GM04503 (cell line): ENCODE data around the gene P2RX2.

Source experiments
- DNase-seq: peaks from one replicate; pipeline ENCODE4 v3.0.0-alpha.2; 2012; ENCODE audit warnings: low read depth

The P2RX2 gene

DNA sequence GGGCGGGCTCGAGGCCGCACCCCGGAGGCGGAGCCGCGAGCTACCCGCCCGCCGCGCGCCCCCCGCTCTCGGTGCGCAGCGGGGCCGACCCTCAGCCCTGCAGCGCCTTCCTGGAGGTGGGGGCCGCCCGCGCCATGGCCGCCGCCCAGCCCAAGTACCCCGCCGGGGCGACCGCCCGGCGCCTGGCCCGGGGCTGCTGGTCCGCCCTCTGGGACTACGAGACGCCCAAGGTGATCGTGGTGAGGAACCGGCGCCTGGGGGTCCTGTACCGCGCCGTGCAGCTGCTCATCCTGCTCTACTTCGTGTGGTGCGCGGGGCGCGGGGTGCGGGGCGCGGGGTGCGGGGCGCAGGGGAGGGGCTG lies at the start of gene P2RX2:
P2RX2 (plus strand) TSS at position 94 of the 361 bp plus-strand sequence; CDS start at position 135, 41 bp downstream.
- DNase-seq: no peak

DNA sequence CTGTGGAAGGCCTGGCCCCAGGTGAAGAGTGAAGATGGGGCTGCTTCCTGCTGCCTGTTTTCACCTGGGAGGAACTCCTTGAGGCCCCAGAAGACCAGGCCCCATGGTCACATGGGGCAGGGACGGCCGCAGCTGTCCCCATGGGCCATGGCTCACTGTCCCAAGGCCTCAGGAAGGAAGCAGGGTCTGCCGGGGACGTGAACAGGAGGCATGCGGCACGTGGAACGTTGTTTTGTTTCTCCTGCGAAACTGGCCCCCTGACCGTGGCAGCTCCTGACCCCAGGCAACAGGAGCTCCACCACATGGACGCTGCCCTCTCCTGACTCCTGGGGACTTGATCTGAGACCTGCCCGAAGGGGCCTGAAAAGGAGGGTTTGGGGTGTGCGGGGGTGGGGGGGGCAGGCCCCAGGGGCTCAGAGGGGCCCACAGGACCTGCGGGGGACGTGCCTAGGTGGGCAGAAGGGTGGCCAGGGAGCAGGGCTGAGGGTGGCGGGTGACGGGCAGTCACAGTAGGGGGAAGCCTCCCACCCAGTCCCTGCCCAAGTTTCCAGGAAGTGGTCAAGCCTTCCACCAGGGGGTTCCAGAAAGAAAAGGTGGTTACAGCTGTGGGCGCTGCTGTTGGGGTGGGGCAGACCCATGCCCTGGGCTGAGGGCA lies 49.6 kb upstream of the P2RX2 start:
- no peak for DNase-seq

DNA sequence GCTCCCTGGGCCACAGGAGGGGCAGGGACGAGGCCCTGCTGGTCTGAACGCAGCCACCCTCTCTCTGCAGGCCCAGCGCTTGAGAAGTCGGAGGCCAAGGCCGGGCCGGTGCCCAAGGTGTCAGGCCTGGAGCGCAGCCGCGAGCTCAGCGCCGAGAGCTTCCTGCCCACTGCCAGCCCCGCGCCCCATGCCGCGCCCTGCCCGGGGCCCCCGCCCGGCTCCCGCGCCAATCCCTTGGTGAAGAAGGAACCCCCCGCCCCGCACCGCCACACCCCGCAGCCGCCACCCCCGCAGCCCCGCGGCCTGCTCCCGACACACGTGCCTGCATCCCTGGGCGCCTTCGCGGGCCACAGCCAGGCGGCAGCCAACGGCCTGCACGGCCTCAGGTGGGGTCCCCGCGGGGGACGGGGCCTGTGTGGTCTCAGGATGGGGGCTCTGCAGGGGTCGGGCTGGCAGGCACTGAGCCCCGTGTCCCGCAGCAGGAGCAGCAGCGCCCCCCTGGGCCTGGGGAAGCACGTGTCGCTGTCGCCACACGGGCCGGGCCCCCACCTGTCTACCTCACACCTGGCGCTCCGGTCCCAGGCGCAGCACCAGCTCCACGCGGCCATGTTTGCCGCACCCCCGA lies 48.6 kb upstream of the P2RX2 start:
- no peak for DNase-seq

GRCh38 chr12:132570635-132571034 lies 47.9 kb upstream of the P2RX2 start:
- no peak for DNase-seq

DNA sequence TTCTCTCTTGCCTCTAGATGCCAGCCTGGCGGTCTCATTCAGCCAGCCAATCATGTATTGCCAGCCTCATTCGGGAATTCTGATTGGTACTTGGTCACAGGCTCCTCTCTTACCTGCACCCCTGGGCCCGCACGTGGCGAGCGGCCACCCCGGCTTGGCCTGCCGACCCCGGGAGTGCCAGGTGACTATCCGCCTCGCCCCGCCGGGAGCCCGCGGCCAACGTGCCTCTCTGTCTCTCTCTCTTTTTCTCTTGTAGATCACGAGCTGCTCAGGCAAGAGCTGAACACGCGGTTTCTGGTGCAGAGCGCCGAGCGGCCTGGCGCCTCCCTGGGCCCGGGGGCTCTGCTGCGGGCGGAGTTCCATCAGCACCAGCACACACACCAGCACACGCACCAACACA lies 47.5 kb upstream of the P2RX2 start:
- no peak for DNase-seq

GRCh38 chr12:132571598-132571997 lies 47.0 kb upstream of the P2RX2 start:
- no peak for DNase-seq

DNA sequence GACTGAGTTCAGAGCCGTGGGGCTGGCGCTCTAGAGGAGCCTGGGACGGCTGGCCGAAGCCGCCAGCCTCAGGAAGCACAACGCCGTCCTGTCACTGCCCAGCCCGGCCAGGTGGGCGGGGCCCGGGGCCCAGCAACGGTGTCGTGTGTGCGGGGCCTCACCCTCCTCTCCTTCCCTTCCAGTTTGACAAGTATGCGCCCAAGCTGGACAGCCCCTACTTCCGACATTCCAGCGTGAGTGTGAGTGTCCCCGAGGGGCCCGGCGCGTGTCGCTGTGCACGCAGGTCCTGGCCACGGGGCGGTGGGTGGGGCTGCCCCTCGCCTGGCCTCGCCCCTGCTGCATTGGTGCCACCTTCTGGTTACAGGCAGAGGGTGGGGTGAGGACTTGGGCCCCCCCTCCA lies 46.5 kb upstream of the P2RX2 start:
- DNase-seq: no peak

GRCh38 chr12:132572801-132573760 lies 45.5 kb upstream of the P2RX2 start:
- no peak for DNase-seq

- DNase-seq: no peak
Measured at GRCh38 chr12:132574271-132574996, 44.1 kb upstream of the P2RX2 start.

DNA sequence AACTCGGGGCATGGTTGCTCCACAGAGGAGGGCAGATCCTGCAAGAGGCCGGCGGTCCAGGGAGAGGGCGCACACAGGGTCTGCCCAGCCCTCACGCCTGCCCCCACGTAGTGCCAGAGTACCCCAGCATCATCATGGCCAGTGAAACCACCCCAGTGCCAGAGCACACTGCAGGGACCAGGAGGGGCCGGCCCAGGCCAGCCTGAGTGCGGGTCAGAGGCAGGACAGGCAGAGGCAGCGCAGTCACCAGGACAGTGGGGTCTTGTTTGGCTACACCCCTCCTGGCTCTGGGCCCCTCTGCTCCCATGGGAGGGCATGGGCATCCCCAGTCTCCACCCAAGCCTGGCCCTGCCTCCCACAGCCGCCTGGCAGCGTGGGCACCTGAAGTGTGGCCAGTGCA lies 42.9 kb upstream of the P2RX2 start:
- no peak for DNase-seq

GRCh38 chr12:132576701-132577100 lies 41.9 kb upstream of the P2RX2 start:
- DNase-seq: no peak

- DNase-seq: no peak
Measured at GRCh38 chr12:132577191-132577920, 41.2 kb upstream of the P2RX2 start.

DNA sequence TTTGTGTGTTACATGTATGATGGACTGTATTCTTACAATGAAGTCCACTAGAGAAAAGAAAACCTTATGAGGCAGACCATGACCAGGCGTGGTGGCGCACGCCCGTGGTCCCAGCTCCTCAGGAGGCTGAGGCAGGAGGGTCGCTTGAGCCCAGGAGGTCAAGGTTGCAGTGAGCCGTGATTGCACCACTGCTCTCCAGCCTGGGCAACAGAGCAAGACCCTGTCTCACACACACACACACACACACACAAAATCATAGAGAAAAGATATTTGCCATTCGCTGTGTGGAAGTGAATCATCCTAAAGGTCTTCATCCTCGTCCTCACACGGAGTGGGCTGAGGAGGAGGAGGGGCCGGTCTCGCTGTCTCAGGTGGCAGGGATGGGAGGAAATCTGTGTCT lies 40.5 kb upstream of the P2RX2 start:
- no peak for DNase-seq

DNA sequence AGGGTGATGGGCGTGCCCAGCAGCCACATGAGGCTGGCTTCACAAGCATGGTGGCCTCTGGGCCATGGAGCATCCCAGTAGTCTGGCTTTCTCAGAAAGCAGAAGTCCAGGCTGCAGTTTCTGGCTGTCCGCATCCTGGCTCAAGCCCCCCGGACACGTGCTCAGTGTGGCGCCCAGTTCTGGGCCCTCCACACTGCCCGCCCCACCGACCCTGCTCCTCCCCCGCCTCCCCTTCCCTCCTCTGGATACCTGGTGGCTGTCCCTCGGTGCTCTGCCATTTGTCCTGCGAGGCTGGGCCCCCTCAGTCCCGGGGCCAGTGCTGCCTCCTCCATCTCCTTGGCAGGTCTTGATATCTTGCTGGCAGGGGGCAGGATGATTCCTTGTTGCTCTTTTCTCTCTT lies 39.8 kb upstream of the P2RX2 start:
- DNase-seq: no peak

GRCh38 chr12:132579744-132580143 lies 38.8 kb upstream of the P2RX2 start:
- no peak for DNase-seq

- DNase-seq: no peak
Measured at GRCh38 chr12:132580701-132581292, 37.8 kb upstream of the P2RX2 start.

DNA sequence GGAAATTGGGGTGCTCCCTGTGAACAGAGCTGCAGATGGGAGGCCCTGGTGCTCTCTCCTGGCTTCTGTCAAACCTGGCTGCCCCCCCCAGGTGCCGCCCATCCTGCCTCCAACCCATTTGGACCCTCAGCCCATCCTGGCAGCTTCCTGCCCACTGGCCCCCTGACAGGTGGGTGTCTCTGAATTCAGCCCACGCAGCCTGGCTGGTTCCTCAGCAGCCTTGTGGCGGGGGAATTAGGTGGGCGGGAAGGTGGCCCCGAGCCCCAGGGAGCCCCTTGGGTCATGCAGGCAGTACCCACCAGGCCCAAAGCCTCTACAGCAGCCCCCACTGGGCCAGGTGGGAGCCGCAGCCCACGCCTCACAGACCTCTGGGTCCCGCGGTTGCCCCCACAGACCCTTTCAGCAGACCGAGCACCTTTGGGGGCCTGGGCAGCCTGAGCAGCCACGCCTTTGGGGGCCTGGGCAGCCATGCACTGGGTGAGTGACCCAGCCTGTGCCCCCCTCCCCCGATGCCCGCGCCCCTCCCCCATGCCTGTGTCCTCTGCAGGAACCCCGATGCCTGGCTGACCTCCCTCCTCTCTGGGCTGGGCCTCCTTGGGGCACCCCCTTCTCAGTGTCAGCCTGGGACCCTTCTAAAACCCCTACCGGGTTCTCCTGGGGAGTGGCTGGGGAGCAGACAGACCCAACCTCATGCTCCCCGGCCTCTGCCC lies 37.1 kb upstream of the P2RX2 start:
- DNase-seq: no peak

DNA sequence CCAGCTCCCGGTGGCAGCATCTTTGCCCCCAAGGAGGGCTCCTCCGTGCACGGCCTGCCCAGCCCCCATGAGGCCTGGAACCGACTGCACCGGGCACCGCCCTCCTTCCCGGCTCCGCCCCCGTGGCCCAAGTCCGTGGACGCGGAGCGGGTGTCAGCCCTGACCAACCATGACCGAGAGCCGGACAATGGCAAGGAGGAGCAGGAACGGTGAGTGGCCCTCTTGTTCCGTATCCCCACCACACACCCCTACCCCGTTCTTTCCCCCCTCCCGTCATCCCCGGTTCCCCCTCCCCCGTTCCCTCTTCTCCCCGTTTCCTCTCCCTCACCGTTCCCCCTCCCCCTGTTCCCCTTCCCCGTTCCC lies 36.5 kb upstream of the P2RX2 start:
- no peak for DNase-seq

DNA sequence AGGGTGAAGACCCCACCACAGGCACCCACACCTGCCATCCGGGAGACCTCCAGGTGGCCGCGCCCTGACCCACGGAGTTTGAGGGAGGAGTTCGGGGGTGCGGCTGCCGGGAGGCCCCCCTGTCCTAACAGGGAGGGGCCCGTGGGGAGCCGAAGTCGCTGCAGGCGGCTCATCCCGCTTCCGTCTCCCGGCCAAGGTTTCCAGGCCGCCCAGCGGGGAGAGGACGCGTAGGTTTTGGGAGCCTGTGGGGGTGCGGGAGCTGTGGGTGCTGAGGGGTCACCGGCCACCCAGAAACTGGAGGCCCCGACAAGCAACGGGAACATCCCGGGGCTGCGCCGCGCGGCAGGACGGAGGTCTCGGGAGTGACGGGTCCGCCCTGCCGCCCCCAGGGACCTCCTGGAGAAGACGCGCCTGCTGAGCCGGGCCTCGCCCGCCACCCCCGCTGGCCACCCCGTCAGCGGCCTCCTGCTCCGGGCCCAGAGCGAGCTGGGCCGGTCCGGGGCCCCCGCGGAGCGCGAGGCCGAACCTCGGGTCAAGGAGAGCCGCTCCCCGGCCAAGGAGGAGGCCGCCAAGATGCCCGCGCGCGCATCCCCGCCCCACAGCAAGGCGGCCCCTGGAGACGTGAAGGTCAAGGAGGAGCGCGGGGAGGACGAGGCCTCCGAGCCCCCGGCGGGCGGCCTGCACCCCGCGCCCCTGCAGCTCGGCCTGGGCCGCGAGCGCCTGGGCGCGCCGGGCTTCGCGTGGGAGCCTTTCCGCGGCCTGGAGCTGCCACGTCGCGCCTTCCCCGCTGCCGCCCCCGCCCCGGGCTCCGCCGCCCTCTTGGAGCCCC lies 35.8 kb upstream of the P2RX2 start:
- no peak for DNase-seq

GRCh38 chr12:132583411-132583710 lies 35.2 kb upstream of the P2RX2 start:
- no peak for DNase-seq
